Lower leg skin (tissue), 4 donors: Measurements from ENCODE around the gene SIGMAR1. TPM values are rescaled to one million over a fixed set of nuclear protein-coding genes. Genes with fewer than 3 reads are reported as not detected.
A peak's percentile ranks its signal among the peaks of the same experiment; 100 is the strongest.

Experiments
- DNase-seq, 2 donors: peaks; one replicate each; pipeline ENCODE4 v3.0.0-alpha.2; 2019; ENCODE audit warnings: low spot score in 2 of 2
- H3K4me3 ChIP-seq: fragments of 200-600 bp; sonication (generic); 2 replicates; pipeline ENCODE4 v1.5.1; 2017; ENCODE audit warnings: mild to moderate bottlenecking, low read depth; ENCODE audit not compliant: poor library complexity, severe bottlenecking
- POLR2A ChIP-seq, 2 donors: fragments of 450-650 bp; IDR thresholded peaks; one replicate each; pipeline ENCODE4 v1.6.1; 2016 to 2017; ENCODE audit warnings: antibody characterized with exemption in 2 of 2, mild to moderate bottlenecking in 1 of 2, moderate library complexity in 1 of 2
- WGBS, 2 donors: methylation state at CpG; one replicate each; pipeline ENCODE4 v1.1.5; 2018; 5-methylcytosine and 5-hydroxymethylcytosine counted together
- intact Hi-C: fragments of 100-400 bp; cut with DNase I; formaldehyde crosslinking; loops from one replicate; pipeline ENCODE4 v1.15.0; 2023; ENCODE audit warnings: low total_unique reads
- total RNA-seq, 4 donors: library from RNA; depleted of rRNA; stranded (reverse); fragments of >200 nt; gene quantifications; one replicate each; pipeline ENCODE4 v1.1.0, GENCODE V29; 2016
- TF ChIP-seq, protein P1 (sequence below), 3 donors: fragments of 450-650 bp; IDR thresholded peaks; one replicate each; pipeline ENCODE4 v1.5.1; 2016; ENCODE audit warnings: antibody characterized with exemption in 3 of 3, mild to moderate bottlenecking in 3 of 3, moderate library complexity in 2 of 3

The SIGMAR1 gene
- total RNA-seq, 4 donors from 2014 or later, result 99.1 to 130 (median 107) TPM

DNA sequence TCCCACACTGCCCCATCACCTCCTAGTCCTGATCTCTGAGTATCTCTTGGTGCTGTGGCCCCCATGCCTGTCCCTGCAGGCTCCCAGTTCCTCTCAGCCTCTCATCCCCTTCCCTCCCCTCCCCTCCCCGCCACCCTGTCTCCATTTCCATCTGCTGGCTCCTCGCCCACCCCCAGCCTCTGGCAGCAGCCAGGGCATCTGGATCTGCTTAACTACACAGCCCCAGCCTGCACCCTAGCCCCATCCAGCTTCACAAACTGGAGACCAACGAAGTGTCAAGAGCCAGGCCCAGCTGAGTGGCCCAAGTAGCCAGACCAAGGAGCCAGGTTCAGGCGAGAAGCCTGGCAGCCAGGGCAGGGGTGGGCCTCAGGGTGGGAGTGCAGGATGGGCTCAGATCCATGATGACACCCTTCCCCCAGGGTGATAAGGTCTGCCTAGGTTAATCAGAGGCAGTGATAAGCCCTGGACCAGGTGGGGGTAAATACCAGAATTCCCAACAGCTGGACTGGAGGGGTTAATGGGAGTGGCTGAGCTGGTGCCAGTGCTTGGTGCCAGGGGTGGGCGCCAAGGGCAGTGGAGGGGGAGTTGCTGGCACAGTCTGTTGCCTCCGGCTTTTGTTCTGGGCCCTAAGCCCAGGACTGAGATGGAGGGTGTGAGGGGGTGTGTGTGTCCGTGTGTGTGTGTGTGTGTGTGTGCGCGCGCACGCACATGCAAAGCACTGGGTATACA, 16.9 kb upstream of the SIGMAR1 start:
- WGBS, 2 donors, result 10 to 15% methylated on average over 10 to 11 of the region's 11 CpGs
- TF ChIP-seq POLR2A (IDR thresholded peaks at IDR 0.05), result no peak
- TF ChIP-seq, protein P1, sequence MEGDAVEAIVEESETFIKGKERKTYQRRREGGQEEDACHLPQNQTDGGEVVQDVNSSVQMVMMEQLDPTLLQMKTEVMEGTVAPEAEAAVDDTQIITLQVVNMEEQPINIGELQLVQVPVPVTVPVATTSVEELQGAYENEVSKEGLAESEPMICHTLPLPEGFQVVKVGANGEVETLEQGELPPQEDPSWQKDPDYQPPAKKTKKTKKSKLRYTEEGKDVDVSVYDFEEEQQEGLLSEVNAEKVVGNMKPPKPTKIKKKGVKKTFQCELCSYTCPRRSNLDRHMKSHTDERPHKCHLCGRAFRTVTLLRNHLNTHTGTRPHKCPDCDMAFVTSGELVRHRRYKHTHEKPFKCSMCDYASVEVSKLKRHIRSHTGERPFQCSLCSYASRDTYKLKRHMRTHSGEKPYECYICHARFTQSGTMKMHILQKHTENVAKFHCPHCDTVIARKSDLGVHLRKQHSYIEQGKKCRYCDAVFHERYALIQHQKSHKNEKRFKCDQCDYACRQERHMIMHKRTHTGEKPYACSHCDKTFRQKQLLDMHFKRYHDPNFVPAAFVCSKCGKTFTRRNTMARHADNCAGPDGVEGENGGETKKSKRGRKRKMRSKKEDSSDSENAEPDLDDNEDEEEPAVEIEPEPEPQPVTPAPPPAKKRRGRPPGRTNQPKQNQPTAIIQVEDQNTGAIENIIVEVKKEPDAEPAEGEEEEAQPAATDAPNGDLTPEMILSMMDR (IDR thresholded peaks at IDR 0.05), result no peak
- H3K4me3 ChIP-seq, result no peak overlapping the region
- intact Hi-C loops, result no loop called here
- peak in 1 of 2 donors; percentile 95 for DNase-seq

DNA sequence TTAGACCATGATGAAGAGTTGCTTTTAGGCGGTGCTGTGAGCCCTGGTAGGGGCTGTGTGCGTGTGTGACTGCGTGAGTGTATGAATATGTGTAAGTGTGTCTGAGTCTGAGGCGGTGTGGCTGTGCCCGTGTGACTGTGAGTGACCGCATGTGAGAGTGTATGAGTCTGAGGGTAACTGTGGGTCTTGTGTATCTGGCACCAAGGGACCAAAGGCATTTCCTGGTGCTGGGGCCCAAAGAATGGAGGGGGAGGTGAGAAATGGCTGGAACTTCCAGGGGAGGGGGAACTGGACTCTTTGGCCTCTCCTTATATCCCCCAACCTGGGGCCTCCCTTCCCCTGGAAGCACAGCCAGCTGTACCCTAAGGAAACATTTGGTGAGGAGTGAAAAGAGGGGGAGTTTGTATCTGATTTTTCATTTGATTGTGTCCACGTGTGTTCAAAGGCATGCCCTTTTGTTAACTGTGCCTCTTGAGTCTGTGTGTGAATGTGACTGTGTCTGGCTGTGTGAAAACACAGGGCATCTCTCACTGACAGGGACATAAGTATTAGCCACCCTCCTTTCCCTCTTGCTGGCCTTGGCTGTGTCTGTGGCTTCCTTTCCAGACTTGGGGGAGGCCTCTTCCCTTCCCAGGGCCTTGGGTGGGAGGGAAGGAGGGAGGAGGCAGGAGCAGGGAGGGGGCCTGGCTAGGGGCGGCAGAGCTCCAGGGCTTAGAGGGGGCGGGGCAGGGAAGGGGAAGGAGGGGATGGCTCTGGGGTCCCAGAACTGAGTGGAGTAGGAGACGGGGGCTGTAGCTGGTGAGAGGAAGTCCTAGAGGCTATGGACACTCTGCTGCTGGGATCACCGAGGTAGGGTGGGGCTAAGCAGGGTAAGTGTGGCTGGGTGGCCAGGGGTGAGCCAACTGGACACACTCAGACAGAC, 15.8 kb upstream of the SIGMAR1 start:
- intact Hi-C loops, result no loop called here
- no peak for DNase-seq
- no peak for TF ChIP-seq POLR2A (IDR thresholded peaks at IDR 0.05)
- TF ChIP-seq, protein P1 (IDR thresholded peaks at IDR 0.05), result no peak
- 24 to 26% methylated on average over 11 of the region's 11 CpGs for WGBS, 2 donors
- no peak overlapping the region for H3K4me3 ChIP-seq

DNA sequence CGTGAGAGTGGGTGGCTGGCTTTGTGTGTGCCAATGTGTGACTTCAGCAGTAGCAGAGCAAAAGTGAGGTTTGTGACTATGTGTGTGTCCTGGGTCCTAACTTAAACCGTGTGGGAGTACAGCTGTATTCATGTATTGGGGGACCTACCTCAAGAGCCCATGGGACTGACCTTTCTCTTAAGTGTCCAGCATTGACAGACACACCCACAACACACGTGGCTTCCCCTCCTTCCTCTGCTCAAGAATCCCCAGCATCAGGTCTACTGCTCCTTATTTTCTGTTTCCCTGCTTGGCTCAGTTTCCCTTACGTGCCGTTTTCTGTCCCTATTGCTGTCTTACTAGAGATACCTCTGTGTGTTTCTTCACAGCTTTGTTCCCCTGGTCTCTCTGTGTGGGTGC, 15.0 kb upstream of the SIGMAR1 start:
- intact Hi-C loops, result no loop called here
- WGBS, 2 donors, result 16 to 18% methylated on average over 5 of the region's 5 CpGs

DNA sequence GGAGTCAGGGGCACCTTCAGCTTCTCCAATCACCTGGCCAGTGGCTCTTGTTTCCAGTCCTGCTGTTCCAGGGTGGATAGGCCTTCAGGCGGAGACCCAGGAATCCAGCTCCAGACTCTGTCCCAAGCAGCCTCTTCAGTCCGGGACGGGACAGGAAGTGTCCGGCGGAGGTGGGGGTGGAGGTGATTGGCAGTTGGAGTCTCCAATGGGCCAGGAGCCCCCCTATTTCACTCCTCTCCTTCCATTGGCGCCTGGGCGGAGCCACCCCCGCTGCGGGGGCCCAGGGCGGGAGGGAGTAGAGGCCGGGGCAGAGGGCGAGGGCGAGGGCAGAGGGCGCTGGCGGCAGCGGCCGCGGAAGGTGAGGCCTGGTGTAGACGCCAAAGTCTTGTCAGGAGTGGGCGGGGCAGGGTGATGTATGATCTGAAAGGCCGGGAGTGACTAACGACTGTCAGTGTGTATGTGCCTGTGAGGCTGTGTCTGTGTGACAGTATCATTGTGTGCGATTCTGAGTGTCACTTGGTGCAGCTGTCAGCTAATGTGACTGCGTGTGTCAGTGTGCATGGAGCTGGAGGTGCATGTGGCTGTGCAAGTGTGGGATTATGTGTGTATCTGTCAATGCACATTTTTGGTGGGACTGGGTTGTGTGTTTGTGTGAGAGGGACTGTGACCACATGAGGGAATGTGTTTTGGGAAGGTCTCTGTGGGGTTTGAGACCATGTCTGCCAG, 14.5 kb upstream of the SIGMAR1 start, which contains the start of gene IL11RA:
TSS of gene IL11RA (plus strand) at position 310 of the 726 bp plus-strand sequence. CDS start 3,033 bp downstream, outside the sequence.
- peak; percentile 84 to 96 for DNase-seq
- 3% methylated on average over 22 to 24 of the region's 24 CpGs for WGBS, 2 donors
- intact Hi-C loops, result no loop called here
- H3K4me3 ChIP-seq, result no peak within 1 kb of the TSS
- TF ChIP-seq, protein P1 (IDR thresholded peaks at IDR 0.05), result no peak
- TF ChIP-seq POLR2A (IDR thresholded peaks at IDR 0.05), result no peak

More for the DNA sequence above, 15.0 kb upstream of the SIGMAR1 start:
- no peak overlapping the region for H3K4me3 ChIP-seq
- no peak for TF ChIP-seq POLR2A (IDR thresholded peaks at IDR 0.05)
- TF ChIP-seq, protein P1 (IDR thresholded peaks at IDR 0.05), result no peak
- no peak for DNase-seq

DNA sequence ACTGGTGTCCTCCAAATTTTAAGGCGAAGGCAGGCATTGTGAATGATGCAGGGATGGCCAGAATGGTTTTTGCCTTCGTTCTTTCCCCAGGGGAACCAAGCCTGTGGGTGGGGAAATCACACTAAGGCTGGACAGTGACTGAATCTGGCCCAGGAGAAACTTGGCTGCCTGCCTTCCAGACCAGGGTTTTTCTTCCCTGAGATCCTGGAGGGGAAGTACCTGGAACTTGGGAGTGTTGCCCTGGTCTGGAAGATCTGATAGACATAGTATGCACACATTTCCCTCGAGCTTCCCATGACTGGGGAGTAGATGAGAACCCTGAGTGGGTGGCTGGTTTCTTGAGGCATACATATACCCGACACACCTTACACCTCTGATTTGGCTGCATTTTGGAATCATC, 13.7 kb upstream of the SIGMAR1 start:
- no peak overlapping the region for H3K4me3 ChIP-seq
- WGBS, 2 donors, result 31 to 39% methylated on average over 4 of the region's 4 CpGs
- DNase-seq, result no peak
- no peak for TF ChIP-seq POLR2A (IDR thresholded peaks at IDR 0.05)
- TF ChIP-seq, protein P1 (IDR thresholded peaks at IDR 0.05), result no peak
- intact Hi-C loops, result no loop called here
